ENCODE results near the gene SRP9.
"Not testable (repeated sequence)": the region's sequence is repeated elsewhere in the genome, so short reads cannot be mapped to it uniquely, and the experiment has no call there.

- TF ChIP-seq CTCF (IDR thresholded peaks at IDR 0.05; ENCODE audit: insufficient read depth, low read length, poor library complexity, severe bottlenecking); EZH2phosphoT487 (conservative IDR thresholded peaks at IDR 0.05; ENCODE audit: low read length): not testable (repeated sequence)
These were observed 37.5 kb downstream of the SRP9 start for GRCh38 chr1:225815090-225815489.
